ENCODE results near the gene CCDC122. TPM values are rescaled to one million over a fixed set of nuclear protein-coding genes. Genes with fewer than 3 reads are reported as not detected.

CCDC122 gene
- total RNA-seq, 1 experiment from 2014 or later, result 5.8 TPM

GRCh38 chr13:43872181-43872580, 7.4 kb downstream of the CCDC122 start:
- no peak overlapping the region for H3K4me3 ChIP-seq (replicated peaks in 1 of 2; ENCODE audit: low read depth in 1 of 2, low read length in 2 of 2)
- ChIA-PET POLR2A (no interaction called here), CTCF (no interaction called here), RAD21 (ENCODE audit: low non-redundant PET in 1 of 2, low total read pairs in 2 of 2, uncharacterized antibody in 2 of 2, unreplicated experiment in 2 of 2) (no interaction called here)
- no peaks in the 10 kb centered on the region for H3K27me3 ChIP-seq (ENCODE audit: insufficient read depth, low read length)
- TF ChIP-seq ATF3 (IDR thresholded peaks at IDR 0.05) (no peak), SP1 (IDR thresholded peaks at IDR 0.05; ENCODE audit: low read depth) (no peak), YY1 (IDR thresholded peaks at IDR 0.05; ENCODE audit: extremely low read depth, insufficient replicate concordance, low read depth, low read length) (no peak), SRF (IDR thresholded peaks at IDR 0.05; ENCODE audit: low read depth) (no peak), EZH2phosphoT487 (IDR thresholded peaks at IDR 0.05; ENCODE audit: borderline replicate concordance) (no peak), ELF1 (IDR thresholded peaks at IDR 0.05; ENCODE audit: borderline replicate concordance, low read depth) (no peak), SIN3A (IDR thresholded peaks at IDR 0.05; ENCODE audit: low read depth) (no peak), POLR2A (IDR thresholded peaks at IDR 0.05; ENCODE audit: borderline replicate concordance, extremely low read depth, insufficient read depth, insufficient read length) (no peak), MAX (IDR thresholded peaks at IDR 0.05) (no peak)
- no peaks in the 10 kb centered on the region for H3K4me1 ChIP-seq (ENCODE audit: control insufficient read depth in 1 of 2, insufficient read depth in 2 of 2, low read length in 2 of 2)
- H3K36me3 ChIP-seq (ENCODE audit: control insufficient read depth in 1 of 2, insufficient read depth in 2 of 2, low read length in 2 of 2), result no peaks in the 10 kb centered on the region
- ATAC-seq, result no peak
- no peak overlapping the region for H3K4me2 ChIP-seq (ENCODE audit: low read length)
- no peak overlapping the region for H2AFZ ChIP-seq (ENCODE audit: low read depth, low read length, poor library complexity, severe bottlenecking)
- intact Hi-C loops (cut with micrococcal nuclease), result loop anchor here (5.0 to 10.0 kb wide), 2 partner anchors 785 to 897 kb away; no protein-coding TSS in a partner anchor
- no peak for DNase-seq (ENCODE audit: low read depth, low spot score)
- BruUV-seq (replicated peaks), result no TSS peak
- H4K20me1 ChIP-seq (ENCODE audit: insufficient read depth), result no peaks in the 10 kb centered on the region
- no peaks in the 10 kb centered on the region for H3K9me3 ChIP-seq (ENCODE audit: control insufficient read depth in 1 of 2, insufficient read depth in 1 of 2, low read depth in 1 of 2, low read length in 2 of 2)
- H3K27ac ChIP-seq (ENCODE audit: low read depth, low read length), result no peak overlapping the region
- no peaks in the 10 kb centered on the region for H3K79me2 ChIP-seq (ENCODE audit: insufficient read depth, low read length)
- no peak overlapping the region for H3K9ac ChIP-seq (ENCODE audit: low read length)
- no peaks in the 10 kb centered on the region for H3K9me2 ChIP-seq (ENCODE audit: insufficient read depth)

GRCh38 chr13:43865892-43866291, 13.6 kb downstream of the CCDC122 start:
- intact Hi-C loops (cut with micrococcal nuclease), result no loop called here
- Histone ChIP-seq H2AFZ (ENCODE audit: low read depth, low read length, poor library complexity, severe bottlenecking) (no peak overlapping the region), H3K27ac (ENCODE audit: low read depth, low read length) (no peak overlapping the region), H4K20me1 (ENCODE audit: insufficient read depth) (no peaks in the 10 kb centered on the region), H3K36me3 (ENCODE audit: control insufficient read depth in 1 of 2, insufficient read depth in 2 of 2, low read length in 2 of 2) (no peaks in the 10 kb centered on the region), H3K4me1 (ENCODE audit: control insufficient read depth in 1 of 2, insufficient read depth in 2 of 2, low read length in 2 of 2) (peaks cover 0 to 16% of the 10 kb centered on the region in 2 experiments; a peak in 3 of 4 replicates), H3K9ac (ENCODE audit: low read length) (peak overlapping the region; percentile 14; the same call in 1 of the 2 replicates), H3K9me2 (ENCODE audit: insufficient read depth) (no peaks in the 10 kb centered on the region), H3K4me3 (replicated peaks in 1 of 2; ENCODE audit: low read depth in 1 of 2, low read length in 2 of 2) (no peak overlapping the region), H3K27me3 (ENCODE audit: insufficient read depth, low read length) (no peaks in the 10 kb centered on the region), H3K79me2 (ENCODE audit: insufficient read depth, low read length) (no peaks in the 10 kb centered on the region), H3K9me3 (ENCODE audit: control insufficient read depth in 1 of 2, insufficient read depth in 1 of 2, low read depth in 1 of 2, low read length in 2 of 2) (no peaks in the 10 kb centered on the region), H3K4me2 (ENCODE audit: low read length) (peak overlapping the region; percentile 39)
- DNase-seq (ENCODE audit: low read depth, low spot score) (peak; percentile 43), ATAC-seq (peak; percentile 44; the same call in 1 of the 2 replicates)
- CTCF ChIA-PET, result interaction anchor here (1.0 to 1.3 kb wide), 2 partner anchors 9 to 61 kb away, joined by 3 to 4 read pairs; no protein-coding TSS in a partner anchor
- no TSS peak for BruUV-seq (replicated peaks)
- RAD21 ChIA-PET (ENCODE audit: low non-redundant PET in 1 of 2, low total read pairs in 2 of 2, uncharacterized antibody in 2 of 2, unreplicated experiment in 2 of 2), result no interaction called here
- POLR2A ChIA-PET, result interaction anchor here (0.6 to 1.0 kb wide), 2 partner anchors 14 to 790 kb away, joined by 3 to 4 read pairs; partner anchors contain the start of genes CCDC122 and LACC1
- TF ChIP-seq EGR1 (IDR thresholded peaks at IDR 0.05; ENCODE audit: low read depth) (no peak), FOSL1 (IDR thresholded peaks at IDR 0.05; ENCODE audit: low read depth) (0 out of 2 replicates have a peak, but pooled peaks have one; percentile 21), MAX (IDR thresholded peaks at IDR 0.05) (no peak), CBX3 (IDR thresholded peaks at IDR 0.05; ENCODE audit: low read depth) (no peak), YY1 (IDR thresholded peaks at IDR 0.05; ENCODE audit: extremely low read depth, insufficient replicate concordance, low read depth, low read length) (no peak), EZH2 (IDR thresholded peaks at IDR 0.05) (no peak), ATF3 (IDR thresholded peaks at IDR 0.05) (no peak), SRF (IDR thresholded peaks at IDR 0.05; ENCODE audit: low read depth) (no peak), JUND (IDR thresholded peaks at IDR 0.05) (no peak), POLR2AphosphoS5 (IDR thresholded peaks at IDR 0.05; ENCODE audit: low read depth, low read length) (no peak), REST (IDR thresholded peaks at IDR 0.05; ENCODE audit: low read depth) (no peak), RAD21 (IDR thresholded peaks at IDR 0.05; ENCODE audit: low read depth) (no peak), TCF7L2 (IDR thresholded peaks at IDR 0.05; ENCODE audit: borderline replicate concordance, extremely low read depth, insufficient read depth, insufficient read length) (no peak)

Measured in HCT116 (cell line).